Stromal cell of bone marrow (primary cell): ENCODE measurements around the gene TBX3.

ENCODE experiments used
- DNase-seq: peaks from one replicate; pipeline ENCODE4 v3.0.0-alpha.2; 2012; ENCODE audit warnings: low read depth

TBX3 gene

GRCh38 chr12:114668151-114668885 is 15.7 kb downstream of the TBX3 start:
- DNase-seq: peak; percentile 76

- DNase-seq: no peak
Observed at GRCh38 chr12:114667669-114668150, 16.3 kb downstream of the TBX3 start.

- no peak for DNase-seq
Observed at GRCh38 chr12:114666746-114667668, 17.0 kb downstream of the TBX3 start.

DNA sequence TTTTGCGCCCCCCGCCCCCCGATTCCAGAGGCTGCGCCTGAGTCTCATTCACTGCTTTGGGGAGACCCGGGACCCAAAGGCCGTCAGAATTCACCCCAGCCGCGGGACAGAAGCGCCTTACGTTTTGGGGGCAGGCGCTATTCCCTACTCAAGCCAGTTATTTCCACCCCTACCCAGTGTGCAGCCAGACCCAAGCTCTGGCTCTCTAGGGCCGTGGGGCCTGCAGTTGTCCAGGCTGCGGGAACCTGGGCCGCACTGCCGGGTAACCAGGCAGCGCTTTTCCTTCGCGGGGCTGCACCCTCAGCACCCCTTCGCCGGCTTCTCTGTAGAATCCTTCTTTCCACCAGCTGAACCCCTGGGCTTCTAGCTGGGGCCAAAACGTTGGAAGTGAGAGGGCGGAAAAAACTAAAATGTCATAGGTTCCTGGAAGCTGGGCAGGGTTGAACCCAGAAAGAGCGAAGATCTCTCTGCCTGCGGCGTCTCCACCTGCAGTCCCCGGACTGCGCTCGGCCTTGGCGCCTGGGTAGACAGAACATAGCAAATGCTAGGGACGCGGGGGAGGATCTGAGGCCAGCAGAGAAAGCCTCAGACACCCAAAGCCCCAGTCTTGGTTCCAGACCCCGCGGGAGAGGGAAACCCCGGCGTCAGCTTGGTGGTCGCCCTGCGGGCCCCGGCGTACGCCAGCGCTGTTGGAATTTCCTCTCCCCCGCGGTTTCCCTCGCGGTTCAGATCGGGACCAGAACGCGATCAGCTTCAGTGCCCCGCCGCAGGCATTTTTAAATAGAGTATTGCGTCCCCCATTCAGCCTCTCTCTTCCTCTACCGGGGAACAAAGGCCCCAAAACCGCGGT is 18.3 kb downstream of the TBX3 start:
- DNase-seq: no peak

DNA sequence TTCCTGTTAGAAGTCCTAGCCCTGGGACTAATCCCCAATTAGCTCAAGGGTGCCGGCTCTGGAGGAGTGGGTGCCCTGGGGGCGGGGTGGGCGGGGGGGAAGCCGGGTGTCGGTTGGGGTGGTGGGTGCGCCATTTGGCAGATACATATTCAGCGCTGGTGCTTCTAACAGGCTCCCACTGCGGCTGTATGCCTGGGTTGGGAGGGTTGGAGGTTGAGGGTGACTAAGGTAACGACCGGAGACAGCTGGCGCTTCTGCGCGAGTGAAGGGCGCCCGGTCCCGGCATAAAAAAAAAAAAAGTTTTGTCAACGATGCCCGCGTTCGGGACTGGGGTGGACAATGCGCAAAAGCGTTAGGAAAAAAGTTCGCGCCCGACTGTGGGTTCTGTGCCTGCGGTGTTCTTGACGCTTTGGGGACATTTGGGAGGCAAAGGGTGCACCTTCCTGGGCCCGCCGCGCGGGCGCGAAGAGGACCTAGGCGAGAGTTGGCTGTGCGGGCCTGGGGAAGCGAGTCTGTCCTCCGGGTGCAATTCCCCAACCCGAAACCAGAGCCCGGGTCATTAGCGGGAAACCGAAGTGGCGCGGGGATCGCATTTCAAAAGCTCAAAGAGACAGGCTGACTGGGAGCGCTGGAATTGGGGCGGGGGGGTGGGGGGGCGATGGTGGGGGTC is 19.2 kb downstream of the TBX3 start:
- no peak for DNase-seq

DNA sequence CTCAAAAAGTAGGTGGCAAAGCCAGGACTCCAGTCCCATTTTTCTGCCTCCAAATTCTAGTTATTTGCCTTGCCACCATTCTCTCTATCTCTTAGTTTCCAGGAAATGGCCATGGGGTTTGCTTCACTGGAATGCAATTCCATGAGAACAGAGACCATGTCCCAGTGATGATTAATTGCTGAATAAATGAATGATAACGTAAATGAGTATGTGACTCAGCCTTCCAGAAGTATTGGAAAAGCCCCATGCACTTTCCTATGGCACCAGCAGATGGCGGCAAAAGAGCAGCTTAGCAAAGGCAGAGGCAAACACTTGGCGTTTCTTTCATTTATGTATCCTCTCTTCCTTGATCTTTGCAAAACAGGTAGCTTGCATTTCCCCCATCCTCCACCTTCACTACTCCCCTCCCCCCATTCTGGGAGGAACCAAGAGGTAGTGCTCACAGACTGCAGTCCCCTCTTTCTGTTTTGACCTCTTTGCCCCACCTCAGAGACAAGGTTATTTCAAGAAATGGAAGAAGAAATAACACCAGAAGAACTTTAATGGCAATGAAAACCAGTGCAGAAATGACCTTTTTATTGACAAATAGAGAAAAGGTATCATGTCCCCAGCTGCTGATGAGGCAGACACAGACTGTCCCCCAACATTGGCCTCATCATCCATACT is 21.3 kb downstream of the TBX3 start:
- peak; percentile 68 for DNase-seq

GRCh38 chr12:114661245-114661644 is 22.7 kb downstream of the TBX3 start:
- DNase-seq: no peak

DNA sequence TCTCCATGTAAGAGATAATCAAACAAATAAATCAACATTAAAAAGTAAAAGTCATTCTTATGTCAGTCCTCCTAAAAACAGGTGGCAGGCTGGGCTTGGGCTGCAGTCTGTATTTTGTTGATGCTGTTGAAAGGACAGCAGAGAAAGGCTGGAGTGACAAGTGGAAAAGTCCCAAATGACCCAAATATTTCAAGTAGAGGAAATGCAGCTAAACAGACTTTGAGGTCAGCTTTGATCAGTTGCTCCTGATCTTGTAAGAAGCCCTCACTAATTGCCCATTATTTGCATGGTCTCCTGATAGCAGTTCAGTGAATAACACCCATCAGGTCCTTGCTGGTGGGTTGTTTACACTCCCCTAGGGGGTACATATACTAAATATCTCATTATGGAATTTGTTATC is 24.9 kb downstream of the TBX3 start:
- no peak for DNase-seq

- DNase-seq: no peak
Observed at GRCh38 chr12:114658002-114658441, 26.0 kb downstream of the TBX3 start.

- no peak for DNase-seq
Observed at GRCh38 chr12:114657597-114657920, 26.4 kb downstream of the TBX3 start.

GRCh38 chr12:114656906-114657596 is 26.9 kb downstream of the TBX3 start:
- DNase-seq: no peak

- DNase-seq: no peak
Observed at GRCh38 chr12:114655934-114656749, 27.8 kb downstream of the TBX3 start.

GRCh38 chr12:114649585-114649984 is 34.4 kb downstream of the TBX3 start:
- DNase-seq: no peak

GRCh38 chr12:114648711-114649110 is 35.3 kb downstream of the TBX3 start:
- no peak for DNase-seq

DNA sequence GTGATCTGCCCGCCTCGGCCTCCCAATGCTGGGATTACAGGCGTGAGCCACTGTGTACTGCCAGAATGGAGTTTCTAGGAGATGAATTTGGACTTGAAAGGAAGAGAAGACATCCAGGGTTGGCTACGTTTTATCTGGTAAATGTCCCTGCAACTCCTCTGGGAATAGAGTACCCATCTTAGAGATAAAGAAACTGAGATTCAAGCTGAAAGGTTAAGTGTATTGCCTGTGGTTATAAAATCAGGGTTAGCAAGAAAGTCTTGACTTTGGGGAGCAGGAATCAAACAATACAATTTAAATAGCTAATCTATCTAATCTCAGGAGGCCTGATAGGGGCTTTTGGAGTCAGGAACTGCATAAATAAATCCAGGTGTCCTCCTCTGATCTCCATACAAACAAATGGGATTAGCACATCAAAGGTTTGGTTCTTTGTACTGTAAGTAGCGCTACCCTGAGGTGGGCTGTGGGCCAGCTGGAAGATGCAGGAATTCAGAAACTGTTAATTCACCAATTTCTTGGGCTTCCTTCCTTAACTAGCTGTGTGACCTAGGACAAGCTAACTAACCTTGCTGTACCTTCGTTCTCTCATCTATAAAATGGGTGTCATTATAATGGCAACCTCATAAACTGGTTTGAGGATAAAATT is 45.1 kb downstream of the TBX3 start:
- DNase-seq: no peak

- DNase-seq: no peak
Observed at GRCh38 chr12:114636723-114637480, 47.1 kb downstream of the TBX3 start.

DNA sequence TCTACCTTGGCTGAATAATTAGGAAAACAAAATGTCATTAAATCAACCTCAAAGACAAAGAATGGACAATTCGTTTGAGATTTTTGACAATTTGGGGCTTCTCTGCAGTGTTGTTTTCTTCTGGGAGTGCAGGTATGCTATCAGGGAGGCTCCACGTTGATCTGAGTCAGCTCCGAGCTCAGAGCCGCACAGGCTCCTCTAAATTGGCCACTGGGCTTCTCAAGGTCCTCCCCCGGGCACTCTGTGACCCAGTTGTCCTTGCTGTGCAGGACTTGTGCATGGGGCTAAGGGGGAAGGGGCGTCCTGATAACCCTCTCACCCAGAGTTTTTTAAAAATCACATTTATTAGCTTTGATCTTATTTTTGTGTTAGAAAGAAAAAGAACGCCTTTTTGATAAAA is 52.7 kb downstream of the TBX3 start:
- DNase-seq: no peak

DNA sequence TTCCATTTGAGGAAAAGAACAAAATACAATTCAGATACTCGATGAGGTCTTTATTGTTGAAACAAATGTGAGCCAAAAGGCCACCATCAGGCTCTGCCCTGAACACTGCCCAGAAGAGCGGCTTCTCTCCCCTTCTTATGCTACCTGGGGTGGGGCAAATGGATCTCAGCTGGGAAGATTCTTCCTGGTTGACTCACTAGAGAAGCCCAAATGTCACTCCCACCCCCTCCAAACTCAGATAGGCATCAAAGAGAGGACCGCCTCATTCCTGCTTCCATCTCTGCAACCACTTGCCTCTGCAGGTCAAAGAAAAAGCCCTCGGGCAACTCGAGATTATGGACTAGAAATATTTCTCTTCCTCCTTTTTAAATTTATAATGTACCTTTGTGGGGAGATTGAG is 55.8 kb downstream of the TBX3 start:
- no peak for DNase-seq
